ENCODE results near the gene RBPJL. TPM values are rescaled to one million over a fixed set of nuclear protein-coding genes. Genes with fewer than 3 reads are reported as not detected.

RBPJL gene
- total and polyA plus RNA-seq, 4 experiments from 2014 or later: not detected

DNA sequence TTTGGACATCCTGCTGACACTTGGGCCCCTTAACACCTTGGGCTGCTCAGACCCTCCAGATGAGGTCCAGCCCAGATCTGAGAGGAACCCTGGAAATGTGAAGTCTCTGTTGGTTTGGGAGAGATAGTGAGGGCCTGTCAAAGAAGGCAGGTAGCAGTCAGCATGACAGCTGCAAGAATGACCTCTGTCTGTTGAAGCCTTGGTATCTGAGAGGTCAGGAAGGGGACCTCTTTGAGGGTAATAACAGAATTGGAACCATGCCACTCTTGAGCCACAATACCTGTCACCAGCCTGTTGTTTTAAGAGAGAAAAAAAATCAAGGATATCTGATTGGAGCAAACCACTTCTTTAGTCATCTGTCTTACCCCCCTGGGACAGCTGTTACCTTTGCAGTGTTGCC lies 60.5 kb downstream of the RBPJL start:
- peaks cover 52% of the 10 kb centered on the region for H3K4me1 ChIP-seq (ENCODE audit: insufficient read depth, low read length)

More for the DNA sequence above, 60.5 kb downstream of the RBPJL start:
- Mint-ChIP-seq H3K9me3 (peaks cover 0 to 1% (median 0%) of the 10 kb centered on the region in 8 donors), H3K27me3 (no peaks in the 10 kb centered on the region), H3K4me3 (peak overlapping the region in 1 of 8 donors; percentile 10), H3K36me3 (peaks cover 22 to 49% of the 10 kb centered on the region in 2 donors), H3K27ac (peak overlapping the region in 4 of 7 donors; percentile 25 to 92 (median 64)), H3K4me1 (peaks cover 38 to 81% (median 65%) of the 10 kb centered on the region in 4 donors)
- Histone ChIP-seq H3K27ac (ENCODE audit: low read depth, low read length) (no peak overlapping the region), H3K4me3 (ENCODE audit: low read length in 2 of 2) (no peak overlapping the region), H3K36me3 (ENCODE audit: insufficient read depth, low read length) (peaks cover 30% of the 10 kb centered on the region), H3K27me3 (ENCODE audit: insufficient read depth, low read length) (no peaks in the 10 kb centered on the region), H3K9me3 (ENCODE audit: control insufficient read depth in 1 of 2, low read length in 2 of 2) (no peaks in the 10 kb centered on the region)
- CTCF ChIA-PET (ENCODE audit: partially characterized antibody): interaction anchor here (20.6 kb wide), 1 partner anchor 69 kb away, joined by 543 read pairs; no protein-coding TSS in a partner anchor
- intact Hi-C loops (cut with micrococcal nuclease): no loop called here
- no peak for DNase-seq
- POLR2A ChIA-PET (ENCODE audit: partially characterized antibody): interaction anchor here (11.0 kb wide), 1 partner anchor 51 kb away, joined by 121 read pairs; the partner anchor contains the start of gene PIGT

Other genes with a start within 250 kb of the RBPJL start
- under 1 TPM in 1 of 2 experiments, not detected in 1; 0.09 TPM for gene KCNS1, start 205.7 kb upstream of the RBPJL start, total RNA-seq
- under 1 TPM in 1 of 2 donors, not detected in 1; 0.16 TPM for gene KCNS1, start 205.7 kb upstream of the RBPJL start, polyA plus RNA-seq
- gene WFDC5, start 191.7 kb upstream of the RBPJL start, total RNA-seq: not detected
- gene WFDC5, start 191.7 kb upstream of the RBPJL start, polyA plus RNA-seq: not detected
- not detected for gene WFDC12, start 182.4 kb upstream of the RBPJL start, total RNA-seq
- gene WFDC12, start 182.4 kb upstream of the RBPJL start, polyA plus RNA-seq: not detected
- not detected for gene PI3, start 131.9 kb upstream of the RBPJL start, total RNA-seq
- not detected for gene PI3, start 131.9 kb upstream of the RBPJL start, polyA plus RNA-seq
- gene SEMG1, start 99.8 kb upstream of the RBPJL start, total RNA-seq: not detected
- gene SEMG1, start 99.8 kb upstream of the RBPJL start, polyA plus RNA-seq: not detected
- not detected for gene SEMG2, start 85.5 kb upstream of the RBPJL start, total RNA-seq
- not detected for gene SEMG2, start 85.5 kb upstream of the RBPJL start, polyA plus RNA-seq
- not detected for gene SLPI, start 52.3 kb upstream of the RBPJL start, total RNA-seq
- not detected for gene SLPI, start 52.3 kb upstream of the RBPJL start, polyA plus RNA-seq
- not detected for gene MATN4, start 1.5 kb downstream of the RBPJL start, total RNA-seq
- gene MATN4, start 1.5 kb downstream of the RBPJL start, polyA plus RNA-seq: not detected
- 1 to 10 TPM; 3.8 to 3.9 TPM for gene SDC4, start 41.6 kb downstream of the RBPJL start, total RNA-seq
- gene SDC4, start 41.6 kb downstream of the RBPJL start, polyA plus RNA-seq: 1 to 10 TPM; 1.2 to 2.3 TPM
- 10 to 100 TPM; 56.4 to 56.6 TPM for gene SYS1, start 56.3 kb downstream of the RBPJL start, total RNA-seq
- gene SYS1, start 56.3 kb downstream of the RBPJL start, polyA plus RNA-seq: 10 to 100 TPM; 24.7 to 30.2 TPM
- under 1 TPM in 1 of 2 experiments, not detected in 1; 0.36 TPM for gene TP53TG5, start 71.5 kb downstream of the RBPJL start, total RNA-seq
- gene TP53TG5, start 71.5 kb downstream of the RBPJL start, polyA plus RNA-seq: under 1 TPM; 0.11 to 0.24 TPM
- gene DBNDD2, start 101.4 kb downstream of the RBPJL start, total RNA-seq: 10 to 100 TPM; 17.8 to 18.4 TPM
- 10 to 100 TPM; 12.9 to 15.4 TPM for gene DBNDD2, start 101.4 kb downstream of the RBPJL start, polyA plus RNA-seq
- 10 to 100 TPM; 81.9 to 84.5 TPM for gene PIGT, start 109.3 kb downstream of the RBPJL start, total RNA-seq
- gene PIGT, start 109.3 kb downstream of the RBPJL start, polyA plus RNA-seq: 10 to 100 TPM; 85.6 to 92.2 TPM
- 1 to 10 TPM in 1 of 2 experiments, under 1 TPM in 1; 0.73 to 1.6 TPM for gene WFDC2, start 162.9 kb downstream of the RBPJL start, total RNA-seq
- gene WFDC2, start 162.9 kb downstream of the RBPJL start, polyA plus RNA-seq: not detected
- not detected for gene SPINT3, start 208.8 kb downstream of the RBPJL start, total RNA-seq
- gene SPINT3, start 208.8 kb downstream of the RBPJL start, polyA plus RNA-seq: not detected
- not detected for gene WFDC6, start 232.6 kb downstream of the RBPJL start, total RNA-seq
- gene WFDC6, start 232.6 kb downstream of the RBPJL start, polyA plus RNA-seq: not detected
- not detected for gene EPPIN, start 240.6 kb downstream of the RBPJL start, total RNA-seq
- not detected for gene EPPIN, start 240.6 kb downstream of the RBPJL start, polyA plus RNA-seq

All from CD4-positive, alpha-beta memory T cell (primary cell).